Skeletal muscle satellite cell (primary cell): Measurements from ENCODE around the gene GLIS1.

Source experiments
- H3K27me3 ChIP-seq: 2 replicates; pipeline ENCODE4 v1.7.0; 2013; ENCODE audit warnings: low read length; ENCODE audit not compliant: control insufficient read depth, insufficient read depth
- H3K36me3 ChIP-seq: 2 replicates; pipeline ENCODE4 v1.7.0; 2013; ENCODE audit warnings: mild to moderate bottlenecking, control low read depth, low read length; ENCODE audit not compliant: insufficient read depth
- H3K4me1 ChIP-seq: 2 replicates; pipeline ENCODE4 v1.7.0; 2013; ENCODE audit warnings: low read length; ENCODE audit not compliant: control insufficient read depth, insufficient read depth
- H3K4me2 ChIP-seq: 2 replicates; pipeline ENCODE4 v1.7.0; 2013; ENCODE audit warnings: mild to moderate bottlenecking, low read length
- H3K4me3 ChIP-seq: 2 replicates; pipeline ENCODE4 v1.7.0; 2013; ENCODE audit warnings: low read length
- H3K9ac ChIP-seq: 2 replicates; pipeline ENCODE4 v1.7.0; 2013; ENCODE audit warnings: mild to moderate bottlenecking, low read depth, low read length, moderate library complexity
- H3K9me3 ChIP-seq: replicated peaks from 2 replicates; pipeline ENCODE4 v1.7.0; 2013; ENCODE audit warnings: mild to moderate bottlenecking, control low read depth, low read length

The GLIS1 gene

GRCh38 chr1:53541761-53542550, 197.0 kb downstream of the GLIS1 start:
- peak overlapping the region; percentile 45 for H3K4me3 ChIP-seq
- peak overlapping the region; percentile 73 for H3K4me2 ChIP-seq
- peaks cover 7% of the 10 kb centered on the region for H3K36me3 ChIP-seq
- peaks cover 50% of the 10 kb centered on the region for H3K4me1 ChIP-seq
- no peaks in the 10 kb centered on the region for H3K27me3 ChIP-seq
- peak overlapping the region; percentile 81 for H3K9ac ChIP-seq
- H3K9me3 ChIP-seq: no peaks in the 10 kb centered on the region

DNA sequence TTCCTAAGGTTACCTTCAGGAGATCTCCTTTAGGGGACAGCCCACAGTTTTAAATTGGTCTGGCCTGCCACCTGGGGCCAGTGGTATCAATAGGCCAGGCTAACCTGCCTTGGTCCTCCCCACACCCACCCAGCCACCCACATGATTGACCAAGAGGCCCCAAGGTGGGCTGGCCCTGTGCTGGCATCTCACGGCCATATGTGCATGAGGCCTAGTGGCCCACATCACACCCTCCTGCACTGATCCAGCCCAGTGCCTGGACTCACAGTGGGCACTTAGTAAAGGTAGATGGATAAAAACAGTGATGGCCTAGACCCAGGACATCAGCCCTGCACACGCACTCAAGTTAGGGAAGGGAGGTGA, 197.7 kb downstream of the GLIS1 start:
- peak overlapping the region; percentile 81 for H3K9ac ChIP-seq
- peak overlapping the region; percentile 45 for H3K4me3 ChIP-seq

GRCh38 chr1:53540604-53541262, 198.2 kb downstream of the GLIS1 start:
- Histone ChIP-seq H3K27me3 (no peaks in the 10 kb centered on the region), H3K9ac (no peak overlapping the region), H3K4me1 (peaks cover 46% of the 10 kb centered on the region), H3K4me3 (no peak overlapping the region), H3K9me3 (no peaks in the 10 kb centered on the region), H3K4me2 (no peak overlapping the region), H3K36me3 (no peaks in the 10 kb centered on the region)

More for the DNA sequence above, 197.7 kb downstream of the GLIS1 start:
- Histone ChIP-seq H3K9me3 (no peaks in the 10 kb centered on the region), H3K4me2 (peak overlapping the region; percentile 73), H3K36me3 (peaks cover 2% of the 10 kb centered on the region), H3K4me1 (peaks cover 46% of the 10 kb centered on the region), H3K27me3 (no peaks in the 10 kb centered on the region)

- Histone ChIP-seq H3K27me3 (no peaks in the 10 kb centered on the region), H3K4me1 (peaks cover 42% of the 10 kb centered on the region), H3K9me3 (no peaks in the 10 kb centered on the region), H3K4me3 (no peak overlapping the region), H3K9ac (no peak overlapping the region), H3K4me2 (no peak overlapping the region), H3K36me3 (no peaks in the 10 kb centered on the region)
These were observed 199.0 kb downstream of the GLIS1 start for GRCh38 chr1:53539711-53540603.

- Histone ChIP-seq H3K36me3 (no peaks in the 10 kb centered on the region), H3K9ac (no peak overlapping the region), H3K4me1 (peaks cover 42% of the 10 kb centered on the region), H3K9me3 (no peaks in the 10 kb centered on the region), H3K27me3 (no peaks in the 10 kb centered on the region), H3K4me2 (no peak overlapping the region), H3K4me3 (no peak overlapping the region)
These were observed 199.7 kb downstream of the GLIS1 start for GRCh38 chr1:53539226-53539625.

DNA sequence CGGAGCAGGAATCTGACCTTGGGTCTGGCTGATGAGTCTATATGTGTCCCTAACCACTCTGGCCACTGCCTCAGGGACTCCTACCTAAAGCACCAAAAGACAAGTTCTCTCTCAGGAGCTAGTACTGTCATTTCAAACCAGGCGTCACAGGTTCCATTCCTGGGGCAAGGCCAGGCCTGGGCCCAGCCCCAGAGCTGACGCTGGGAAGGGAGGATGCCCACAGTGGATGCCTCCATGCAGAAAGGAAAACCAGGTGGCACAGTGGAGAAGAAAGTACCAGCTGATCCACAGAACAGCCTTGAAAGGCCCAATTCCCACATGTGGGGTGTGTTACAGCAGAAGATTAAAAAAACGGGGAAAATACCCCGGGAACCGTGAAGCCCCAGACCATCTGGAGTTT, 202.4 kb downstream of the GLIS1 start:
- no peaks in the 10 kb centered on the region for H3K36me3 ChIP-seq
- no peak overlapping the region for H3K4me2 ChIP-seq
- no peaks in the 10 kb centered on the region for H3K27me3 ChIP-seq
- H3K9ac ChIP-seq: no peak overlapping the region
- no peak overlapping the region for H3K4me3 ChIP-seq
- H3K4me1 ChIP-seq: peaks cover 28% of the 10 kb centered on the region
- H3K9me3 ChIP-seq: no peaks in the 10 kb centered on the region

GRCh38 chr1:53535846-53536245, 203.1 kb downstream of the GLIS1 start:
- H3K36me3 ChIP-seq: no peaks in the 10 kb centered on the region
- H3K4me3 ChIP-seq: no peak overlapping the region
- no peaks in the 10 kb centered on the region for H3K27me3 ChIP-seq
- H3K9me3 ChIP-seq: no peaks in the 10 kb centered on the region
- peaks cover 21% of the 10 kb centered on the region for H3K4me1 ChIP-seq
- H3K4me2 ChIP-seq: no peak overlapping the region
- no peak overlapping the region for H3K9ac ChIP-seq

DNA sequence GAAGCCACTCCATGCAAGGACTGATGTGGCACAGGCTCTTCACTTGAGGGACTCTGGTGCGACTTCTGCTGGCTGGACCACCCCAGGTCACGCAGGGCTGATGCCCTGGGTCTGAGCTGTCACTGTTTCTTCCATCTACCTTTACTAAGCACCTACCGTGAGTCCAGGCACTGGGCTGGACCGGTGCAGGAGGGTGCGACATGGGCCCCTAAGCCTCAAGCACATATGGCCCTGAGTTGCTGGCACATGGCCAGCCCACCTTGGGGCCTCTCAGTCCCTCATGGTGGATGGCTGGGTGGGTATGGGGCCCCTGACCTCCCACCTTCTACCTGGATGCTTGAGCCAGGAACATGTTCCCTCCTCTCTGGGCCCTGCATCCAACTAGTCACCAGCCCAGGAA, 203.7 kb downstream of the GLIS1 start:
- H3K9me3 ChIP-seq: no peaks in the 10 kb centered on the region
- no peak overlapping the region for H3K4me3 ChIP-seq
- no peaks in the 10 kb centered on the region for H3K27me3 ChIP-seq
- peaks cover 18% of the 10 kb centered on the region for H3K4me1 ChIP-seq
- no peak overlapping the region for H3K9ac ChIP-seq
- H3K36me3 ChIP-seq: peaks cover 4% of the 10 kb centered on the region
- H3K4me2 ChIP-seq: no peak overlapping the region

GRCh38 chr1:53532912-53533311, 206.1 kb downstream of the GLIS1 start:
- Histone ChIP-seq H3K27me3 (no peaks in the 10 kb centered on the region), H3K9me3 (no peaks in the 10 kb centered on the region), H3K4me2 (no peak overlapping the region), H3K4me3 (no peak overlapping the region), H3K36me3 (peaks cover 16% of the 10 kb centered on the region), H3K9ac (no peak overlapping the region), H3K4me1 (peaks cover 15% of the 10 kb centered on the region)

DNA sequence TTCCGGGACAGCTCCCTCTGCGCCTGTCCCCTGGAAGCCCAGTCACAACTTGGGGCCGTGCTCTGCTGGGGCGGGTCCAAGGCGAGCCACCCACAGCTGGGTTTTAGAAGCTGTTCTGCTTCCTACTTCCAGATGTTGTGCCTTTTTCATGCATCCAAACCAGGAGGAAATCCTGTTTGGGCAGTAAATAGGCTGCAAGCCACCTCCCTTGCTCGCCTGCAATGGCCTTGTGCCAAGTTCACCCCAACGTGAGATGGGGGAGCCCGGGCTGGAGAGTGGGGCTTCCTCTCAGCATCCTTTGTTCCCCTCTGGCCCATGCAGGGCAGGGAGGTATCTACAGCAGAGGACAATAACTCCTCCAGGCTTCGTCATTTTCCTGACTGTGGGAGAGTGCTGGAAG, 206.6 kb downstream of the GLIS1 start:
- Histone ChIP-seq H3K9me3 (no peaks in the 10 kb centered on the region), H3K4me3 (no peak overlapping the region), H3K4me2 (no peak overlapping the region), H3K36me3 (peaks cover 16% of the 10 kb centered on the region), H3K4me1 (peaks cover 10% of the 10 kb centered on the region), H3K9ac (no peak overlapping the region), H3K27me3 (no peaks in the 10 kb centered on the region)

- Histone ChIP-seq H3K4me3 (no peak overlapping the region), H3K4me1 (peaks cover 10% of the 10 kb centered on the region), H3K27me3 (no peaks in the 10 kb centered on the region), H3K4me2 (no peak overlapping the region), H3K36me3 (peaks cover 16% of the 10 kb centered on the region), H3K9ac (no peak overlapping the region), H3K9me3 (no peaks in the 10 kb centered on the region)
These were observed 208.4 kb downstream of the GLIS1 start for GRCh38 chr1:53530550-53530949.
